ENCODE results near the gene FOXP1.

FOXP1 gene

DNA sequence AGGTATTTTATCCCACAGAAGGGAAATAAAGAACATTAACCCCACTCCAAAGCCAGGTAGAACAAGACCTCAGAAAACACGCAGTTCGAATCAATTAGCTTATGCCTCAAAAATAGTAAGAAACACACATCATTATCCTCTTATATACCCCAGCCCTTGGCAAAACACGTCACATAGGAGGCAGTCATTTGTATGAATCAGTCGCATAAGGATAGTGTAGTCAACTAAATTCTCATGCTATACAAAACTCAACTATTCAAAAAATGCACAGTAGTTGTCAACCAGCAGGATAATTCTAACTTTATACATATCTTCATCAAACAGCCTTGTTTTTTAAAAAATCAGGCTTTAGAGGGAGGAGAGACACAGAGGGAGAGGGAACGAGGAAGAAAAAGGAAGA lies 298.4 kb downstream of the FOXP1 start:
- H3K23ac ChIP-seq (ENCODE audit: low read length), result no peak overlapping the region
- no CpG with 5 or more reads among the region's 5 CpGs for WGBS (ENCODE audit: extremely low coverage, insufficient coverage, insufficient read length)
- no peaks in the 10 kb centered on the region for H3K4me1 ChIP-seq (ENCODE audit: control insufficient read depth in 1 of 2, insufficient read depth in 2 of 2, low read length in 2 of 2)
- no peak overlapping the region for H2BK12ac ChIP-seq (ENCODE audit: low read length)
- H3K27ac ChIP-seq (ENCODE audit: low read depth, low read length), result no peak overlapping the region
- H4K8ac ChIP-seq (ENCODE audit: low read depth, low read length), result no peak overlapping the region
- H2AFZ ChIP-seq (ENCODE audit: insufficient read depth, low read length, poor library complexity), result no peak overlapping the region
- H3K18ac ChIP-seq (ENCODE audit: low read length), result no peak overlapping the region
- H4K91ac ChIP-seq (ENCODE audit: low read depth, low read length), result no peak overlapping the region
- no peak overlapping the region for H3K9ac ChIP-seq (ENCODE audit: low read length)
- no peak overlapping the region for H2BK5ac ChIP-seq (ENCODE audit: low read depth, low read length, poor library complexity)
- H3K14ac ChIP-seq (ENCODE audit: low read length), result no peak overlapping the region
- no peaks in the 10 kb centered on the region for H3K79me2 ChIP-seq (ENCODE audit: control insufficient read depth, insufficient read depth, low read length, poor library complexity)
- H3K36me3 ChIP-seq (ENCODE audit: control insufficient read depth in 1 of 2, insufficient read depth in 2 of 2, low read length in 2 of 2), result no peaks in the 10 kb centered on the region
- no peak overlapping the region for H3K4me3 ChIP-seq (ENCODE audit: low read depth, low read length)
- H2BK120ac ChIP-seq (ENCODE audit: insufficient read depth, low read length, poor library complexity), result no peak overlapping the region
- no peak overlapping the region for H4K12ac ChIP-seq (ENCODE audit: low read depth, low read length)
- no peaks in the 10 kb centered on the region for H3K79me1 ChIP-seq (ENCODE audit: low read length)
- no peak overlapping the region for H3K4me2 ChIP-seq (ENCODE audit: low read length)
- no peaks in the 10 kb centered on the region for H3K9me3 ChIP-seq (ENCODE audit: insufficient read depth, low read depth, low read length)
- no peaks in the 10 kb centered on the region for H3K27me3 ChIP-seq (ENCODE audit: insufficient read depth, low read length)
- peak; percentile 25 to 61 for DNase-seq
- no peak overlapping the region for H2AK5ac ChIP-seq (ENCODE audit: low read length)
- H3K4ac ChIP-seq (ENCODE audit: low read depth, low read length), result no peak overlapping the region

DNA sequence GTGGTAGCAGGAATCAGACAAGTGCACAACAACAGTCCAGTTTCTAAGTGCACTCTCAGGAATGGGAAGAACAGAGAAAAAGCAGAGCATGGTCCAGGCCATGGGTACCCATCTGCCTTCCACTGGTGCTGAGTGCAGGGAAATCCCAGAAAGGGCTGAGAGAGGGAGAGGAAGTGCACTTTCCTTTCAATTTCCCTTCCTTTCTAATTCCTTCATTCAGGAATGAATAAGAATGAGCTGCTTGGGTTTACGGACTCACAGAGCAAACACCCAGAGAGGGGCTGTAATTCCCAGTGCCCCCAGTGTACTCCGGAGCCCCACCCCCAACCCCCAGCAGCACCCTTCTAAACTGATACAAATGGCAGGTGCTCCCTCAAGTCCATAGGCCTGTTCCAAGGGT lies 300.6 kb downstream of the FOXP1 start:
- no CpG with 5 or more reads among the region's 2 CpGs for WGBS (ENCODE audit: extremely low coverage, insufficient coverage, insufficient read length)
- H4K91ac ChIP-seq (ENCODE audit: low read depth, low read length), result no peak overlapping the region

DNA sequence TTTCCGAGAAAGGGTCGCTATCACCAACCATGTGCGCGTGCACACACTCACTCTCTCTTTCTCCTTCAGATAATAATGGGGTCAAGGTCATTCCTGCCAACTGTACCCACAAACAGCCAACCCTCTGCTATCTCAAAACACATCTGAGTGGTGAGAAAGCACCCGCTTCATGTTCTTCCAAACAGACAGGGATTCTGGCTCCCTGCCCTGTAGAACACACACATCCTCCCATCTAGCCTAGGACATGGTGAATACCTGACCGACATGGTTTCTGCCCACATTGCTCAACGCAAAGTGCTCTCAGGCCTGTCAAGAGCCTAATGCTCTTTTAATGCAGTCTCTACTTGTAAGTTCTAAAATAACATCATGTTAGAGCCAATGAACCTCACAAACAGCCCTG lies 302.2 kb downstream of the FOXP1 start:
- H3K9ac ChIP-seq (ENCODE audit: low read length), result peak overlapping the region; percentile 56
- H3K4ac ChIP-seq (ENCODE audit: low read depth, low read length), result no peak overlapping the region
- H3K36me3 ChIP-seq (ENCODE audit: control insufficient read depth in 1 of 2, insufficient read depth in 2 of 2, low read length in 2 of 2), result no peaks in the 10 kb centered on the region
- H3K4me2 ChIP-seq (ENCODE audit: low read length), result no peak overlapping the region
- H3K4me3 ChIP-seq (ENCODE audit: low read depth, low read length), result no peak overlapping the region
- no peaks in the 10 kb centered on the region for H3K4me1 ChIP-seq (ENCODE audit: control insufficient read depth in 1 of 2, insufficient read depth in 2 of 2, low read length in 2 of 2)
- no peak overlapping the region for H3K18ac ChIP-seq (ENCODE audit: low read length)
- no peak for DNase-seq
- H3K79me2 ChIP-seq (ENCODE audit: control insufficient read depth, insufficient read depth, low read length, poor library complexity), result no peaks in the 10 kb centered on the region
- H4K91ac ChIP-seq (ENCODE audit: low read depth, low read length), result no peak overlapping the region
- no peak overlapping the region for H2BK12ac ChIP-seq (ENCODE audit: low read length)
- H3K14ac ChIP-seq (ENCODE audit: low read length), result no peak overlapping the region
- H3K23ac ChIP-seq (ENCODE audit: low read length), result no peak overlapping the region
- no peak overlapping the region for H4K8ac ChIP-seq (ENCODE audit: low read depth, low read length)
- no peak overlapping the region for H3K27ac ChIP-seq (ENCODE audit: low read depth, low read length)
- H2AFZ ChIP-seq (ENCODE audit: insufficient read depth, low read length, poor library complexity), result no peak overlapping the region
- H2BK5ac ChIP-seq (ENCODE audit: low read depth, low read length, poor library complexity), result no peak overlapping the region
- H3K9me3 ChIP-seq (ENCODE audit: insufficient read depth, low read depth, low read length), result no peaks in the 10 kb centered on the region
- H4K12ac ChIP-seq (ENCODE audit: low read depth, low read length), result no peak overlapping the region
- no peak overlapping the region for H2AK5ac ChIP-seq (ENCODE audit: low read length)
- H2BK120ac ChIP-seq (ENCODE audit: insufficient read depth, low read length, poor library complexity), result no peak overlapping the region
- WGBS (ENCODE audit: extremely low coverage, insufficient coverage, insufficient read length), result no CpG with 5 or more reads among the region's 7 CpGs
- no peaks in the 10 kb centered on the region for H3K79me1 ChIP-seq (ENCODE audit: low read length)
- H3K27me3 ChIP-seq (ENCODE audit: insufficient read depth, low read length), result no peaks in the 10 kb centered on the region

More for the DNA sequence above, 300.6 kb downstream of the FOXP1 start:
- Histone ChIP-seq H3K4ac (ENCODE audit: low read depth, low read length) (no peak overlapping the region), H3K9me3 (ENCODE audit: insufficient read depth, low read depth, low read length) (no peaks in the 10 kb centered on the region), H3K23ac (ENCODE audit: low read length) (no peak overlapping the region), H3K27ac (ENCODE audit: low read depth, low read length) (no peak overlapping the region), H2AK5ac (ENCODE audit: low read length) (no peak overlapping the region), H2AFZ (ENCODE audit: insufficient read depth, low read length, poor library complexity) (no peak overlapping the region), H3K14ac (ENCODE audit: low read length) (no peak overlapping the region), H2BK5ac (ENCODE audit: low read depth, low read length, poor library complexity) (no peak overlapping the region), H3K9ac (ENCODE audit: low read length) (no peak overlapping the region), H3K4me2 (ENCODE audit: low read length) (no peak overlapping the region), H4K12ac (ENCODE audit: low read depth, low read length) (no peak overlapping the region), H3K18ac (ENCODE audit: low read length) (no peak overlapping the region), H3K27me3 (ENCODE audit: insufficient read depth, low read length) (no peaks in the 10 kb centered on the region), H2BK120ac (ENCODE audit: insufficient read depth, low read length, poor library complexity) (no peak overlapping the region), H4K8ac (ENCODE audit: low read depth, low read length) (no peak overlapping the region), H3K79me2 (ENCODE audit: control insufficient read depth, insufficient read depth, low read length, poor library complexity) (no peaks in the 10 kb centered on the region), H3K4me1 (ENCODE audit: control insufficient read depth in 1 of 2, insufficient read depth in 2 of 2, low read length in 2 of 2) (no peaks in the 10 kb centered on the region), H3K36me3 (ENCODE audit: control insufficient read depth in 1 of 2, insufficient read depth in 2 of 2, low read length in 2 of 2) (no peaks in the 10 kb centered on the region), H2BK12ac (ENCODE audit: low read length) (no peak overlapping the region), H3K79me1 (ENCODE audit: low read length) (no peaks in the 10 kb centered on the region), H3K4me3 (ENCODE audit: low read depth, low read length) (no peak overlapping the region)
- DNase-seq, result no peak

DNA sequence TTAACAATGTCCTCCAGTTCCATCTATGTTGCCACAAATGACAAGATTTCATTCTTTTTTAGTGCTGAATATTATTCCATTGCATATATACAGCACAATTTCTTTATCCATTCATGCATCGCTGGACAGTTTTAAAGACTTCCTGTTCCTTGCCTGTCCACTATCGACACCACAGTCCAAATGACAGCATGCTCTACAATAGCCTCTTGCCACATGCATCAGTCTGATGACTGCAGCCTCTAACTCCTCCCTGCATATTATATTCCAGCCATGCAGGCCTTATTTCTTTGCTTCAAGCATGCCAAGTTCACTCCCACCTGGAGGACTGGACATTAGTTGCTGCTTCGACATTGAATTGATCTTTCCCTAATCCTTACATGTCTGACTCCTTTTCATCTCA lies 306.2 kb downstream of the FOXP1 start:
- Histone ChIP-seq H3K9me3 (ENCODE audit: insufficient read depth, low read depth, low read length) (no peaks in the 10 kb centered on the region), H2AK5ac (ENCODE audit: low read length) (no peak overlapping the region), H2BK120ac (ENCODE audit: insufficient read depth, low read length, poor library complexity) (no peak overlapping the region), H3K4me3 (ENCODE audit: low read depth, low read length) (no peak overlapping the region), H3K9ac (ENCODE audit: low read length) (no peak overlapping the region), H4K91ac (ENCODE audit: low read depth, low read length) (no peak overlapping the region), H3K27ac (ENCODE audit: low read depth, low read length) (no peak overlapping the region), H3K4me2 (ENCODE audit: low read length) (no peak overlapping the region), H3K79me2 (ENCODE audit: control insufficient read depth, insufficient read depth, low read length, poor library complexity) (no peaks in the 10 kb centered on the region), H2BK12ac (ENCODE audit: low read length) (no peak overlapping the region), H4K12ac (ENCODE audit: low read depth, low read length) (no peak overlapping the region), H2AFZ (ENCODE audit: insufficient read depth, low read length, poor library complexity) (no peak overlapping the region), H3K23ac (ENCODE audit: low read length) (no peak overlapping the region), H4K8ac (ENCODE audit: low read depth, low read length) (no peak overlapping the region), H3K14ac (ENCODE audit: low read length) (no peak overlapping the region), H3K36me3 (ENCODE audit: control insufficient read depth in 1 of 2, insufficient read depth in 2 of 2, low read length in 2 of 2) (no peaks in the 10 kb centered on the region), H3K4me1 (ENCODE audit: control insufficient read depth in 1 of 2, insufficient read depth in 2 of 2, low read length in 2 of 2) (no peaks in the 10 kb centered on the region), H3K79me1 (ENCODE audit: low read length) (no peaks in the 10 kb centered on the region), H2BK5ac (ENCODE audit: low read depth, low read length, poor library complexity) (no peak overlapping the region), H3K27me3 (ENCODE audit: insufficient read depth, low read length) (no peaks in the 10 kb centered on the region), H3K18ac (ENCODE audit: low read length) (no peak overlapping the region), H3K4ac (ENCODE audit: low read depth, low read length) (no peak overlapping the region)
- WGBS (ENCODE audit: extremely low coverage, insufficient coverage, insufficient read length), result no CpG with 5 or more reads among the region's 3 CpGs
- no peak for DNase-seq

Measured in trophoblast cell (in vitro differentiated cells and primary cell).